HFFc6 (cell line): ENCODE results near the gene GTPBP4. TPM values are rescaled to one million over a fixed set of nuclear protein-coding genes. Genes with fewer than 3 reads are reported as not detected.

ENCODE experiments used
- DNase-seq: peaks from one replicate; pipeline ENCODE4 v3.0.0-alpha.2; 2018
- H3K27ac Mint-ChIP-seq: 2 replicates; pipeline ENCODE4 v1.8.0; 2020; ENCODE audit warnings: mild to moderate bottlenecking, mixed read lengths
- H3K27me3 Mint-ChIP-seq: 2 replicates; pipeline ENCODE4 v1.8.0; 2021; ENCODE audit warnings: mild to moderate bottlenecking, moderate library complexity, mixed read lengths; ENCODE audit not compliant: insufficient read depth
- H3K36me3 Mint-ChIP-seq: 2 replicates; pipeline ENCODE4 v1.8.0; 2021; ENCODE audit warnings: low read depth, mixed read lengths
- H3K4me1 Mint-ChIP-seq: 2 replicates; pipeline ENCODE4 v1.8.0; 2020; ENCODE audit warnings: low read depth, mixed read lengths
- H3K4me3 Mint-ChIP-seq: 2 replicates; pipeline ENCODE4 v1.8.0; 2020; ENCODE audit warnings: mild to moderate bottlenecking, moderate library complexity, mixed read lengths
- H3K9me3 Mint-ChIP-seq: 2 replicates; pipeline ENCODE4 v1.8.0; 2020; ENCODE audit warnings: mild to moderate bottlenecking, mixed read lengths
- CTCF ChIP-seq: fragments of 200-600 bp; sonication (generic); IDR thresholded peaks from 2 replicates; pipeline ENCODE4 v1.5.0; 2021; ENCODE audit warnings: antibody characterized with exemption, mild to moderate bottlenecking
- total RNA-seq, 6 experiments: library from RNA; stranded (reverse); fragmentation: NEBNext Ultra II Directional; extraction: Animal tissue kit (Norgen Biotek cat#: 25700); gene quantifications; 2 replicates in 1 of 6; 3 replicates in 5 of 6; pipeline ENCODE4 v1.2.3, GENCODE V29; 2021

GTPBP4 gene
- total RNA-seq, 6 experiments from 2014 or later: 60.2 to 80.3 (median 68.3) TPM

- Mint-ChIP-seq H3K4me1 (no peaks in the 10 kb centered on the region), H3K9me3 (no peaks in the 10 kb centered on the region), H3K27me3 (peaks cover 15% of the 10 kb centered on the region), H3K36me3 (no peaks in the 10 kb centered on the region), H3K4me3 (no peak overlapping the region), H3K27ac (no peak overlapping the region)
- no peak for TF ChIP-seq CTCF
- no peak for DNase-seq
Observed at GRCh38 chr10:962342-962741, 25.9 kb upstream of the GTPBP4 start.

GRCh38 chr10:963186-963585, 25.0 kb upstream of the GTPBP4 start:
- no peaks in the 10 kb centered on the region for H3K9me3 Mint-ChIP-seq
- no peak overlapping the region for H3K4me3 Mint-ChIP-seq
- TF ChIP-seq CTCF: no peak
- no peak overlapping the region for H3K27ac Mint-ChIP-seq
- no peak for DNase-seq
- H3K27me3 Mint-ChIP-seq: peaks cover 9% of the 10 kb centered on the region
- no peaks in the 10 kb centered on the region for H3K36me3 Mint-ChIP-seq
- no peaks in the 10 kb centered on the region for H3K4me1 Mint-ChIP-seq

GRCh38 chr10:963655-964054, 24.6 kb upstream of the GTPBP4 start:
- Mint-ChIP-seq H3K36me3 (no peaks in the 10 kb centered on the region), H3K4me3 (no peak overlapping the region), H3K4me1 (no peaks in the 10 kb centered on the region), H3K27ac (no peak overlapping the region), H3K27me3 (peaks cover 7% of the 10 kb centered on the region), H3K9me3 (no peaks in the 10 kb centered on the region)
- no peak for TF ChIP-seq CTCF
- DNase-seq: no peak

- H3K4me3 Mint-ChIP-seq: no peak overlapping the region
- peaks cover 5% of the 10 kb centered on the region for H3K27me3 Mint-ChIP-seq
- H3K9me3 Mint-ChIP-seq: no peaks in the 10 kb centered on the region
- H3K4me1 Mint-ChIP-seq: no peaks in the 10 kb centered on the region
- no peaks in the 10 kb centered on the region for H3K36me3 Mint-ChIP-seq
- no peak overlapping the region for H3K27ac Mint-ChIP-seq
- no peak for DNase-seq
- TF ChIP-seq CTCF: no peak
Observed at GRCh38 chr10:964321-964987, 23.8 kb upstream of the GTPBP4 start.

- Mint-ChIP-seq H3K4me1 (peaks cover 2% of the 10 kb centered on the region; the same call in 1 of the 2 replicates), H3K4me3 (no peak overlapping the region), H3K27ac (no peak overlapping the region), H3K9me3 (no peaks in the 10 kb centered on the region), H3K27me3 (peaks cover 5% of the 10 kb centered on the region), H3K36me3 (no peaks in the 10 kb centered on the region)
- DNase-seq: no peak
- TF ChIP-seq CTCF: no peak
Observed at GRCh38 chr10:964988-965417, 23.2 kb upstream of the GTPBP4 start.
